Measurements from ENCODE around the gene ETHE1.

Gene ETHE1

GRCh38 chr19:43498233-43498842 is 28.7 kb downstream of the ETHE1 start:
- no peak overlapping the region for H3K9ac ChIP-seq (ENCODE audit: low read depth, low read length)
- H3K4me3 ChIP-seq (ENCODE audit: low read length): no peak overlapping the region
- H3K4me1 ChIP-seq (ENCODE audit: control insufficient read depth, insufficient read depth, low read length): peaks cover 5% of the 10 kb centered on the region
- H3K4me2 ChIP-seq (ENCODE audit: low read length): no peak overlapping the region
- H3K27me3 ChIP-seq (ENCODE audit: control insufficient read depth, insufficient read depth, low read length): no peaks in the 10 kb centered on the region
- no peaks in the 10 kb centered on the region for H3K9me3 ChIP-seq (replicated peaks; ENCODE audit: low read length)
- peaks cover 13% of the 10 kb centered on the region for H3K36me3 ChIP-seq (ENCODE audit: insufficient read depth, low read length)

GRCh38 chr19:43496960-43497359 is 30.0 kb downstream of the ETHE1 start:
- H3K4me2 ChIP-seq (ENCODE audit: low read length): no peak overlapping the region
- H3K36me3 ChIP-seq (ENCODE audit: insufficient read depth, low read length): peaks cover 13% of the 10 kb centered on the region
- H3K27me3 ChIP-seq (ENCODE audit: control insufficient read depth, insufficient read depth, low read length): no peaks in the 10 kb centered on the region
- no peak overlapping the region for H3K4me3 ChIP-seq (ENCODE audit: low read length)
- H3K9me3 ChIP-seq (replicated peaks; ENCODE audit: low read length): no peaks in the 10 kb centered on the region
- H3K4me1 ChIP-seq (ENCODE audit: control insufficient read depth, insufficient read depth, low read length): no peaks in the 10 kb centered on the region
- H3K9ac ChIP-seq (ENCODE audit: low read depth, low read length): no peak overlapping the region

- no peak overlapping the region for H3K4me2 ChIP-seq (ENCODE audit: low read length)
- no peaks in the 10 kb centered on the region for H3K27me3 ChIP-seq (ENCODE audit: control insufficient read depth, insufficient read depth, low read length)
- H3K36me3 ChIP-seq (ENCODE audit: insufficient read depth, low read length): peaks cover 13% of the 10 kb centered on the region
- H3K4me1 ChIP-seq (ENCODE audit: control insufficient read depth, insufficient read depth, low read length): no peaks in the 10 kb centered on the region
- no peak overlapping the region for H3K9ac ChIP-seq (ENCODE audit: low read depth, low read length)
- no peaks in the 10 kb centered on the region for H3K9me3 ChIP-seq (replicated peaks; ENCODE audit: low read length)
- no peak overlapping the region for H3K4me3 ChIP-seq (ENCODE audit: low read length)
These were observed 31.9 kb downstream of the ETHE1 start for GRCh38 chr19:43495082-43495481.

GRCh38 chr19:43490759-43491158 is 36.2 kb downstream of the ETHE1 start:
- Histone ChIP-seq H3K4me1 (ENCODE audit: control insufficient read depth, insufficient read depth, low read length) (no peaks in the 10 kb centered on the region), H3K9me3 (replicated peaks; ENCODE audit: low read length) (no peaks in the 10 kb centered on the region), H3K36me3 (ENCODE audit: insufficient read depth, low read length) (peaks cover 5% of the 10 kb centered on the region), H3K4me2 (ENCODE audit: low read length) (no peak overlapping the region), H3K27me3 (ENCODE audit: control insufficient read depth, insufficient read depth, low read length) (no peaks in the 10 kb centered on the region), H3K9ac (ENCODE audit: low read depth, low read length) (no peak overlapping the region), H3K4me3 (ENCODE audit: low read length) (no peak overlapping the region)

- Histone ChIP-seq H3K9ac (ENCODE audit: low read depth, low read length) (no peak overlapping the region), H3K4me1 (ENCODE audit: control insufficient read depth, insufficient read depth, low read length) (no peaks in the 10 kb centered on the region), H3K36me3 (ENCODE audit: insufficient read depth, low read length) (no peaks in the 10 kb centered on the region), H3K4me2 (ENCODE audit: low read length) (no peak overlapping the region), H3K27me3 (ENCODE audit: control insufficient read depth, insufficient read depth, low read length) (no peaks in the 10 kb centered on the region), H3K9me3 (replicated peaks; ENCODE audit: low read length) (no peaks in the 10 kb centered on the region), H3K4me3 (ENCODE audit: low read length) (no peak overlapping the region)
These were observed 36.9 kb downstream of the ETHE1 start for GRCh38 chr19:43489979-43490599.

- H3K36me3 ChIP-seq (ENCODE audit: insufficient read depth, low read length): no peaks in the 10 kb centered on the region
- no peaks in the 10 kb centered on the region for H3K9me3 ChIP-seq (replicated peaks; ENCODE audit: low read length)
- H3K4me1 ChIP-seq (ENCODE audit: control insufficient read depth, insufficient read depth, low read length): no peaks in the 10 kb centered on the region
- H3K4me2 ChIP-seq (ENCODE audit: low read length): no peak overlapping the region
- no peaks in the 10 kb centered on the region for H3K27me3 ChIP-seq (ENCODE audit: control insufficient read depth, insufficient read depth, low read length)
- no peak overlapping the region for H3K4me3 ChIP-seq (ENCODE audit: low read length)
- no peak overlapping the region for H3K9ac ChIP-seq (ENCODE audit: low read depth, low read length)
These were observed 37.7 kb downstream of the ETHE1 start for GRCh38 chr19:43489310-43489709.

GRCh38 chr19:43488179-43488578 is 38.8 kb downstream of the ETHE1 start:
- Histone ChIP-seq H3K36me3 (ENCODE audit: insufficient read depth, low read length) (no peaks in the 10 kb centered on the region), H3K9me3 (replicated peaks; ENCODE audit: low read length) (no peaks in the 10 kb centered on the region), H3K27me3 (ENCODE audit: control insufficient read depth, insufficient read depth, low read length) (no peaks in the 10 kb centered on the region), H3K9ac (ENCODE audit: low read depth, low read length) (no peak overlapping the region), H3K4me1 (ENCODE audit: control insufficient read depth, insufficient read depth, low read length) (no peaks in the 10 kb centered on the region), H3K4me3 (ENCODE audit: low read length) (no peak overlapping the region), H3K4me2 (ENCODE audit: low read length) (no peak overlapping the region)

GRCh38 chr19:43486412-43486811 is 40.6 kb downstream of the ETHE1 start:
- no peaks in the 10 kb centered on the region for H3K4me1 ChIP-seq (ENCODE audit: control insufficient read depth, insufficient read depth, low read length)
- H3K9ac ChIP-seq (ENCODE audit: low read depth, low read length): no peak overlapping the region
- no peaks in the 10 kb centered on the region for H3K9me3 ChIP-seq (replicated peaks; ENCODE audit: low read length)
- H3K27me3 ChIP-seq (ENCODE audit: control insufficient read depth, insufficient read depth, low read length): no peaks in the 10 kb centered on the region
- no peaks in the 10 kb centered on the region for H3K36me3 ChIP-seq (ENCODE audit: insufficient read depth, low read length)
- H3K4me3 ChIP-seq (ENCODE audit: low read length): no peak overlapping the region
- no peak overlapping the region for H3K4me2 ChIP-seq (ENCODE audit: low read length)

GRCh38 chr19:43485951-43486350 is 41.0 kb downstream of the ETHE1 start:
- Histone ChIP-seq H3K4me1 (ENCODE audit: control insufficient read depth, insufficient read depth, low read length) (no peaks in the 10 kb centered on the region), H3K27me3 (ENCODE audit: control insufficient read depth, insufficient read depth, low read length) (no peaks in the 10 kb centered on the region), H3K4me2 (ENCODE audit: low read length) (no peak overlapping the region), H3K9me3 (replicated peaks; ENCODE audit: low read length) (no peaks in the 10 kb centered on the region), H3K36me3 (ENCODE audit: insufficient read depth, low read length) (no peaks in the 10 kb centered on the region), H3K9ac (ENCODE audit: low read depth, low read length) (no peak overlapping the region), H3K4me3 (ENCODE audit: low read length) (no peak overlapping the region)

- no peak overlapping the region for H3K4me2 ChIP-seq (ENCODE audit: low read length)
- H3K9me3 ChIP-seq (replicated peaks; ENCODE audit: low read length): no peaks in the 10 kb centered on the region
- H3K4me1 ChIP-seq (ENCODE audit: control insufficient read depth, insufficient read depth, low read length): no peaks in the 10 kb centered on the region
- H3K36me3 ChIP-seq (ENCODE audit: insufficient read depth, low read length): no peaks in the 10 kb centered on the region
- no peak overlapping the region for H3K9ac ChIP-seq (ENCODE audit: low read depth, low read length)
- H3K27me3 ChIP-seq (ENCODE audit: control insufficient read depth, insufficient read depth, low read length): no peaks in the 10 kb centered on the region
- no peak overlapping the region for H3K4me3 ChIP-seq (ENCODE audit: low read length)
These were observed 43.7 kb downstream of the ETHE1 start for GRCh38 chr19:43483281-43483680.

- H3K9ac ChIP-seq (ENCODE audit: low read depth, low read length): no peak overlapping the region
- no peaks in the 10 kb centered on the region for H3K9me3 ChIP-seq (replicated peaks; ENCODE audit: low read length)
- no peaks in the 10 kb centered on the region for H3K27me3 ChIP-seq (ENCODE audit: control insufficient read depth, insufficient read depth, low read length)
- H3K36me3 ChIP-seq (ENCODE audit: insufficient read depth, low read length): peaks cover 3% of the 10 kb centered on the region
- no peak overlapping the region for H3K4me3 ChIP-seq (ENCODE audit: low read length)
- no peaks in the 10 kb centered on the region for H3K4me1 ChIP-seq (ENCODE audit: control insufficient read depth, insufficient read depth, low read length)
- H3K4me2 ChIP-seq (ENCODE audit: low read length): no peak overlapping the region
These were observed 44.8 kb downstream of the ETHE1 start for GRCh38 chr19:43482193-43482592.

- peaks cover 3% of the 10 kb centered on the region for H3K36me3 ChIP-seq (ENCODE audit: insufficient read depth, low read length)
- H3K9ac ChIP-seq (ENCODE audit: low read depth, low read length): no peak overlapping the region
- H3K4me1 ChIP-seq (ENCODE audit: control insufficient read depth, insufficient read depth, low read length): peaks cover 4% of the 10 kb centered on the region
- H3K9me3 ChIP-seq (replicated peaks; ENCODE audit: low read length): no peaks in the 10 kb centered on the region
- no peak overlapping the region for H3K4me2 ChIP-seq (ENCODE audit: low read length)
- H3K27me3 ChIP-seq (ENCODE audit: control insufficient read depth, insufficient read depth, low read length): no peaks in the 10 kb centered on the region
- no peak overlapping the region for H3K4me3 ChIP-seq (ENCODE audit: low read length)
These were observed 45.3 kb downstream of the ETHE1 start for GRCh38 chr19:43481701-43482100.

Measured in skeletal muscle satellite cell (primary cell).